H9 (cell line): ENCODE results near the gene ZNF622. TPM values are rescaled to one million over a fixed set of nuclear protein-coding genes. Genes with fewer than 3 reads are reported as not detected.

ENCODE experiments used
- DNase-seq: peaks from one replicate; pipeline ENCODE4 v3.0.0-alpha.2; 2017
- H2AFZ ChIP-seq: one replicate; pipeline ENCODE4 v1.6.1; 2013; ENCODE audit warnings: mild to moderate bottlenecking, low read length, control low read depth, moderate library complexity
- H2AK5ac ChIP-seq: 2 replicates; pipeline ENCODE4 v1.6.1; 2013; ENCODE audit warnings: low read length, control low read depth, mixed read lengths; ENCODE audit not compliant: insufficient read length
- H2BK120ac ChIP-seq: one replicate; pipeline ENCODE4 v1.6.1; 2013; ENCODE audit warnings: low read depth, mild to moderate bottlenecking, low read length, control low read depth, inconsistent platforms; ENCODE audit not compliant: poor library complexity, severe bottlenecking
- H2BK12ac ChIP-seq: 2 replicates; pipeline ENCODE4 v1.6.1; 2013; ENCODE audit warnings: low read length, control low read depth, mixed read lengths, low read depth; ENCODE audit not compliant: insufficient read length
- H2BK15ac ChIP-seq: 2 replicates; pipeline ENCODE4 v1.6.1; 2013; ENCODE audit warnings: low read depth, low read length, control low read depth
- H2BK20ac ChIP-seq: one replicate; pipeline ENCODE4 v1.6.1; 2013; ENCODE audit warnings: low read depth, mild to moderate bottlenecking, low read length, control low read depth, inconsistent platforms; ENCODE audit not compliant: poor library complexity, severe bottlenecking
- H2BK5ac ChIP-seq: 2 replicates; pipeline ENCODE4 v1.6.1; 2013; ENCODE audit warnings: low read length, control low read depth, mixed read lengths; ENCODE audit not compliant: insufficient read length
- H3K14ac ChIP-seq: 2 replicates; pipeline ENCODE4 v1.6.1; 2013; ENCODE audit warnings: low read length, control low read depth; ENCODE audit not compliant: insufficient read depth
- H3K18ac ChIP-seq: 2 replicates; pipeline ENCODE4 v1.6.1; 2013; ENCODE audit warnings: low read depth, mild to moderate bottlenecking, mixed read lengths, low read length, control low read depth; ENCODE audit not compliant: insufficient read length
- H3K23ac ChIP-seq: 2 replicates; pipeline ENCODE4 v1.6.1; 2013; ENCODE audit warnings: low read length, control low read depth, mixed read lengths, low read depth; ENCODE audit not compliant: insufficient read length
- H3K23me2 ChIP-seq: 2 replicates; pipeline ENCODE4 v1.6.1; 2013; ENCODE audit warnings: low read depth, mild to moderate bottlenecking, mixed read lengths, low read length, control low read depth; ENCODE audit not compliant: insufficient read length, poor library complexity, severe bottlenecking
- H3K27ac ChIP-seq: 2 replicates; pipeline ENCODE4 v1.5.1; 2013; ENCODE audit warnings: low read length, control low read depth, mixed read lengths, low read depth; ENCODE audit not compliant: insufficient read length
- H3K27me3 ChIP-seq: 2 replicates; pipeline ENCODE4 v1.6.1; 2013; ENCODE audit warnings: low read length, control low read depth, inconsistent platforms; ENCODE audit not compliant: insufficient read depth
- H3K4ac ChIP-seq: 2 replicates; pipeline ENCODE4 v1.6.1; 2013; ENCODE audit warnings: low read depth, mild to moderate bottlenecking, control low read depth, inconsistent platforms, low read length, moderate library complexity
- H3K4me1 ChIP-seq: 2 replicates; pipeline ENCODE4 v1.6.1; 2013; ENCODE audit warnings: low read length, control low read depth, inconsistent platforms; ENCODE audit not compliant: insufficient read depth
- H3K4me2 ChIP-seq: 2 replicates; pipeline ENCODE4 v1.6.1; 2013; ENCODE audit warnings: low read length, control low read depth, mixed read lengths; ENCODE audit not compliant: insufficient read length, insufficient read depth
- H3K56ac ChIP-seq: 2 replicates; pipeline ENCODE4 v1.6.1; 2013; ENCODE audit warnings: low read depth, mild to moderate bottlenecking, mixed read lengths, low read length, control low read depth; ENCODE audit not compliant: insufficient read length
- H3K79me1 ChIP-seq: 2 replicates; pipeline ENCODE4 v1.6.1; 2013; ENCODE audit warnings: low read depth, mild to moderate bottlenecking, moderate library complexity, low read length, control low read depth, inconsistent platforms; ENCODE audit not compliant: insufficient read depth, poor library complexity, severe bottlenecking
- H3K79me2 ChIP-seq: 2 replicates; pipeline ENCODE4 v1.6.1; 2013; ENCODE audit warnings: low read length, control low read depth, inconsistent platforms; ENCODE audit not compliant: insufficient read depth
- H3K9ac ChIP-seq: 2 replicates; pipeline ENCODE4 v1.6.1; 2013; ENCODE audit warnings: low read length, control low read depth, mixed read lengths; ENCODE audit not compliant: insufficient read length; ENCODE audit errors: extremely low read depth
- H3K9me3 ChIP-seq: one replicate; pipeline ENCODE4 v1.6.1; 2013; ENCODE audit warnings: low read depth, low read length, inconsistent platforms; ENCODE audit not compliant: control insufficient read depth
- H3T11ph ChIP-seq: one replicate; pipeline ENCODE4 v1.6.1; 2013; ENCODE audit warnings: mild to moderate bottlenecking, low read length, control low read depth, inconsistent platforms
- H4K20me1 ChIP-seq: one replicate; pipeline ENCODE4 v1.6.1; 2013; ENCODE audit not compliant: control insufficient read depth, insufficient read length, insufficient read depth
- H4K5ac ChIP-seq: 2 replicates; pipeline ENCODE4 v1.6.1; 2013; ENCODE audit warnings: low read depth, mild to moderate bottlenecking, mixed read lengths, low read length, control low read depth; ENCODE audit not compliant: insufficient read length
- H4K8ac ChIP-seq: replicated peaks from 2 replicates; pipeline ENCODE4 v1.6.1; 2013; ENCODE audit warnings: low read length, control low read depth, mixed read lengths, low read depth; ENCODE audit not compliant: insufficient read length
- H4K91ac ChIP-seq: 2 replicates; pipeline ENCODE4 v1.6.1; 2013; ENCODE audit warnings: low read depth, mild to moderate bottlenecking, moderate library complexity, mixed read lengths, low read length, control low read depth; ENCODE audit not compliant: insufficient read length
- H3K27ac Mint-ChIP-seq, 3 experiments: 2 replicates in 2 of 3; 3 replicates in 1 of 3; pipeline ENCODE4 v1.8.0; 2020 to 2021; ENCODE audit warnings: mixed read lengths in 3 of 3, mild to moderate bottlenecking in 1 of 3, moderate library complexity in 1 of 3
- H3K27me3 Mint-ChIP-seq: 2 replicates; pipeline ENCODE4 v1.8.0; 2021; ENCODE audit warnings: low read depth, mild to moderate bottlenecking, moderate library complexity, mixed read lengths
- H3K36me3 Mint-ChIP-seq, 3 experiments: 2 replicates in 2 of 3; 3 replicates in 1 of 3; pipeline ENCODE4 v1.8.0; 2020 to 2021; ENCODE audit warnings: low read depth in 3 of 3, mixed read lengths in 3 of 3; ENCODE audit not compliant: insufficient read depth in 1 of 3
- H3K4me1 Mint-ChIP-seq, 2 experiments: 2 replicates each; pipeline ENCODE4 v1.8.0; 2020; ENCODE audit warnings: mixed read lengths in 2 of 2
- H3K4me3 Mint-ChIP-seq, 2 experiments: 2 replicates in 1 of 2; 3 replicates in 1 of 2; pipeline ENCODE4 v1.8.0; 2020 to 2021; ENCODE audit warnings: mild to moderate bottlenecking in 2 of 2, mixed read lengths in 2 of 2, moderate library complexity in 1 of 2
- H3K9me3 Mint-ChIP-seq, 2 experiments: 2 replicates in 1 of 2; 3 replicates in 1 of 2; pipeline ENCODE4 v1.8.0; 2020; ENCODE audit warnings: mild to moderate bottlenecking in 2 of 2, mixed read lengths in 2 of 2, moderate library complexity in 1 of 2
- total RNA-seq: library from RNA; stranded (reverse); gene quantifications from 2 replicates; pipeline ENCODE4 v1.2.1, GENCODE V29; 2021
- TF ChIP-seq, protein P1 (sequence below): fragments of 200-600 bp; sonication (generic); conservative IDR thresholded peaks from 3 replicates; pipeline ENCODE4 v1.8.0; 2021; ENCODE audit warnings: antibody characterized with exemption, mild to moderate bottlenecking

ZNF622 gene
- total RNA-seq, 1 experiment from 2014 or later: 42.2 TPM

DNA sequence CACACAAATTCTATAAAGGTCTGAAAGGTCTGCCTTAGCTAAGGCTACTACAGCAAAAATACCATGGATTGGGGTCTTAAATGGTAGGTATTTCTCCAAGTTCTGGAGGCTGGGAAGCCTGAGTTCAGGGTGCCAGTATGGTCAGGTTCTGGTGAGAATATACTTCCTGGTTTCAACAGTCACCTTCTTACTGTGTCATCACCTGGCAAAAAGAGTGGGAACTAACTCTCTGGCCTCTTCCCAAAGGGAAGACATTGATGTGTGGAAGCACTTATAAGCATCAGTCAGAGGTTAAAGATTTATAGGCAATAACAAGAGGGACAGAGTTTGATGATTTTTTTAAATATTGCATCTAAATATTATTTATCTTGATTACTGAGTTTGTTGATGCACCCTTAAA lies 53.0 kb downstream of the ZNF622 start:
- Histone ChIP-seq H3K27me3 (no peaks in the 10 kb centered on the region), H3K4me1 (no peaks in the 10 kb centered on the region), H3K14ac (no peak overlapping the region), H2BK12ac (no peak overlapping the region), H3K4me2 (no peak overlapping the region), H3K27ac (no peak overlapping the region), H3K18ac (no peak overlapping the region), H3K79me1 (no peaks in the 10 kb centered on the region), H3K56ac (no peak overlapping the region), H3K79me2 (no peaks in the 10 kb centered on the region), H3K9me3 (no peaks in the 10 kb centered on the region), H2AK5ac (no peak overlapping the region), H2BK5ac (no peak overlapping the region), H3K23ac (no peak overlapping the region), H4K8ac (no peak overlapping the region), H2BK15ac (no peak overlapping the region), H3K4ac (no peak overlapping the region), H3T11ph (no peak overlapping the region), H4K5ac (no peak overlapping the region), H2BK120ac (no peak overlapping the region), H4K20me1 (no peaks in the 10 kb centered on the region), H3K23me2 (no peaks in the 10 kb centered on the region), H4K91ac (no peak overlapping the region), H3K9ac (no peak overlapping the region), H2BK20ac (no peak overlapping the region), H2AFZ (no peak overlapping the region)
- Mint-ChIP-seq H3K27ac (no peak overlapping the region), H3K36me3 (no peaks in the 10 kb centered on the region; a peak in 1 of 7 replicates), H3K9me3 (no peaks in the 10 kb centered on the region), H3K27me3 (no peaks in the 10 kb centered on the region), H3K4me3 (no peak overlapping the region), H3K4me1 (peaks cover 0 to 3% of the 10 kb centered on the region in 2 experiments; a peak in 2 of 4 replicates)
- TF ChIP-seq, protein P1, sequence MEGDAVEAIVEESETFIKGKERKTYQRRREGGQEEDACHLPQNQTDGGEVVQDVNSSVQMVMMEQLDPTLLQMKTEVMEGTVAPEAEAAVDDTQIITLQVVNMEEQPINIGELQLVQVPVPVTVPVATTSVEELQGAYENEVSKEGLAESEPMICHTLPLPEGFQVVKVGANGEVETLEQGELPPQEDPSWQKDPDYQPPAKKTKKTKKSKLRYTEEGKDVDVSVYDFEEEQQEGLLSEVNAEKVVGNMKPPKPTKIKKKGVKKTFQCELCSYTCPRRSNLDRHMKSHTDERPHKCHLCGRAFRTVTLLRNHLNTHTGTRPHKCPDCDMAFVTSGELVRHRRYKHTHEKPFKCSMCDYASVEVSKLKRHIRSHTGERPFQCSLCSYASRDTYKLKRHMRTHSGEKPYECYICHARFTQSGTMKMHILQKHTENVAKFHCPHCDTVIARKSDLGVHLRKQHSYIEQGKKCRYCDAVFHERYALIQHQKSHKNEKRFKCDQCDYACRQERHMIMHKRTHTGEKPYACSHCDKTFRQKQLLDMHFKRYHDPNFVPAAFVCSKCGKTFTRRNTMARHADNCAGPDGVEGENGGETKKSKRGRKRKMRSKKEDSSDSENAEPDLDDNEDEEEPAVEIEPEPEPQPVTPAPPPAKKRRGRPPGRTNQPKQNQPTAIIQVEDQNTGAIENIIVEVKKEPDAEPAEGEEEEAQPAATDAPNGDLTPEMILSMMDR: no peak
- no peak for DNase-seq
